Ishikawa (cell line): ENCODE data around the gene UBE2Q2.

ENCODE experiments used
- CEBPB ChIP-seq: IDR thresholded peaks from 2 replicates; pipeline ENCODE4 v1.6.1; 2012
- CREB1 ChIP-seq: IDR thresholded peaks from 2 replicates; pipeline ENCODE4 v1.6.1; 2012; ENCODE audit warnings: low read depth
- EGR1 ChIP-seq: IDR thresholded peaks from 2 replicates; pipeline ENCODE4 v1.6.1; 2012
- EP300 ChIP-seq: IDR thresholded peaks from 2 replicates; pipeline ENCODE4 v1.6.1; 2012; ENCODE audit warnings: borderline replicate concordance
- FOXM1 ChIP-seq: IDR thresholded peaks from 2 replicates; pipeline ENCODE4 v1.6.1; 2012; ENCODE audit warnings: low read depth, borderline replicate concordance
- MAX ChIP-seq: IDR thresholded peaks from 2 replicates; pipeline ENCODE4 v1.6.1; 2012
- NFIC ChIP-seq: IDR thresholded peaks from 2 replicates; pipeline ENCODE4 v1.6.1; 2012
- RAD21 ChIP-seq: IDR thresholded peaks from 2 replicates; pipeline ENCODE4 v1.6.1; 2012; ENCODE audit warnings: low read depth
- REST ChIP-seq: IDR thresholded peaks from 2 replicates; pipeline ENCODE4 v1.6.1; 2012; ENCODE audit warnings: low read depth, mild to moderate bottlenecking
- TAF1 ChIP-seq: IDR thresholded peaks from 2 replicates; pipeline ENCODE4 v1.6.1; 2012; ENCODE audit warnings: low read depth, mild to moderate bottlenecking
- TCF12 ChIP-seq: IDR thresholded peaks from 2 replicates; pipeline ENCODE4 v1.6.1; 2012; ENCODE audit warnings: low read depth
- TEAD4 ChIP-seq: IDR thresholded peaks from 2 replicates; pipeline ENCODE4 v1.6.1; 2012
- USF1 ChIP-seq: IDR thresholded peaks from 2 replicates; pipeline ENCODE4 v1.6.1; 2012
- YY1 ChIP-seq: IDR thresholded peaks from 2 replicates; pipeline ENCODE4 v1.6.1; 2012; ENCODE audit warnings: low read depth

- TF ChIP-seq TAF1 (no peak), CEBPB (no peak), TCF12 (no peak), YY1 (no peak), EGR1 (no peak), FOXM1 (no peak), RAD21 (peak; percentile 89), MAX (no peak), EP300 (no peak), USF1 (no peak), NFIC (no peak), CREB1 (no peak), REST (no peak), TEAD4 (peak; percentile 56; the same call in 1 of the 2 replicates)
Observed at GRCh38 chr15:75809986-75810750, 33.1 kb upstream of the UBE2Q2 start.
